ENCODE data around the gene NKX1-1. TPM values are rescaled to one million over a fixed set of nuclear protein-coding genes. Genes with fewer than 3 reads are reported as not detected.

NKX1-1 gene
- total and polyA plus RNA-seq, 4 donors = not detected

DNA sequence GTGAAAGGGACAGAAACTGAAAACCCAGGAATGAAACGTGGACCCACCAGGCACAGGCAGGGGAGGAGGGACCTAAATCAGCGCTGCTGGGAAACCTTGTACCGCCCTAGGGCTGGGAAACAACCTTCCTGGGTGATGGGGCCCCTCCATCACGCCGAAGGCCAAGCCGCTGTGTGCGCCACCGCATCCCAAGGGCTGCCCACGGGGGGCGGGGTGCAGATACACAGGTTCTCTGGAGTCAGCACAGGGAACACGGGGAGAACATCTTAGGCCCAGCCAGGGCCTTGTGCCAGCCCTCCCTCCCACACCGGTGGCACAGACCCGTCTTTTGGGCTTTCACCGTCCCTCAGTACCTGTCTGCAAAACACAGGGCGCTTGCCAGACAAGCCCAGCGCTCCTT, 46.3 kb downstream of the NKX1-1 start:
- no peak for ATAC-seq (ENCODE audit: insufficient read depth, low FRiP score)
- WGBS, 2 donors = 94% methylated on average over 16 of the region's 16 CpGs
- H3K36me3 ChIP-seq (ENCODE audit: control insufficient read depth in 4 of 4, insufficient read depth in 4 of 4, low read length in 4 of 4) = peaks cover 2 to 41% (median 3%) of the 10 kb centered on the region in 4 donors

GRCh38 chr4:1359144-1359501, 47.1 kb downstream of the NKX1-1 start:
- Histone ChIP-seq H3K4me1 (ENCODE audit: control insufficient read depth in 5 of 5, insufficient read depth in 5 of 5, low read length in 5 of 5) (peaks cover 0 to 3% (median 0%) of the 10 kb centered on the region in 5 donors), H3K4me3 (no peak overlapping the region), H3K9ac (ENCODE audit: insufficient read depth in 1 of 2, low read length in 2 of 2) (no peak overlapping the region), H3K9me3 (ENCODE audit: control insufficient read depth in 4 of 4, insufficient read depth in 3 of 4, low read length in 3 of 4) (no peaks in the 10 kb centered on the region), H3K27ac (ENCODE audit: low read depth in 1 of 2, low read length in 1 of 2) (no peak overlapping the region), H3K27me3 (ENCODE audit: control insufficient read depth in 3 of 3, insufficient read depth in 3 of 3, low read length in 2 of 3) (no peaks in the 10 kb centered on the region), H3K36me3 (ENCODE audit: control insufficient read depth in 4 of 4, insufficient read depth in 4 of 4, low read length in 4 of 4) (peaks cover 2 to 41% (median 3%) of the 10 kb centered on the region in 4 donors)
- WGBS, 2 donors = 87 to 92% methylated on average over 14 of the region's 14 CpGs
- TF ChIP-seq CTCF (IDR thresholded peaks at IDR 0.05; ENCODE audit: control extremely low read depth, extremely low read depth) = no peak
- DNase-seq (no peak), ATAC-seq (ENCODE audit: insufficient read depth, low FRiP score) (no peak)

More for the DNA sequence above, 46.3 kb downstream of the NKX1-1 start:
- Histone ChIP-seq H3K27me3 (ENCODE audit: control insufficient read depth in 3 of 3, insufficient read depth in 3 of 3, low read length in 2 of 3) (no peaks in the 10 kb centered on the region), H3K27ac (ENCODE audit: low read depth in 1 of 2, low read length in 1 of 2) (no peak overlapping the region), H3K4me3 (no peak overlapping the region), H3K4me1 (ENCODE audit: control insufficient read depth in 5 of 5, insufficient read depth in 5 of 5, low read length in 5 of 5) (peaks cover 0 to 6% (median 0%) of the 10 kb centered on the region in 5 donors), H3K9me3 (ENCODE audit: control insufficient read depth in 4 of 4, insufficient read depth in 3 of 4, low read length in 3 of 4) (no peaks in the 10 kb centered on the region), H3K9ac (ENCODE audit: insufficient read depth in 1 of 2, low read length in 2 of 2) (no peak overlapping the region)
- no peak for TF ChIP-seq CTCF (IDR thresholded peaks at IDR 0.05; ENCODE audit: control extremely low read depth, extremely low read depth)
- DNase-seq = no peak

DNA sequence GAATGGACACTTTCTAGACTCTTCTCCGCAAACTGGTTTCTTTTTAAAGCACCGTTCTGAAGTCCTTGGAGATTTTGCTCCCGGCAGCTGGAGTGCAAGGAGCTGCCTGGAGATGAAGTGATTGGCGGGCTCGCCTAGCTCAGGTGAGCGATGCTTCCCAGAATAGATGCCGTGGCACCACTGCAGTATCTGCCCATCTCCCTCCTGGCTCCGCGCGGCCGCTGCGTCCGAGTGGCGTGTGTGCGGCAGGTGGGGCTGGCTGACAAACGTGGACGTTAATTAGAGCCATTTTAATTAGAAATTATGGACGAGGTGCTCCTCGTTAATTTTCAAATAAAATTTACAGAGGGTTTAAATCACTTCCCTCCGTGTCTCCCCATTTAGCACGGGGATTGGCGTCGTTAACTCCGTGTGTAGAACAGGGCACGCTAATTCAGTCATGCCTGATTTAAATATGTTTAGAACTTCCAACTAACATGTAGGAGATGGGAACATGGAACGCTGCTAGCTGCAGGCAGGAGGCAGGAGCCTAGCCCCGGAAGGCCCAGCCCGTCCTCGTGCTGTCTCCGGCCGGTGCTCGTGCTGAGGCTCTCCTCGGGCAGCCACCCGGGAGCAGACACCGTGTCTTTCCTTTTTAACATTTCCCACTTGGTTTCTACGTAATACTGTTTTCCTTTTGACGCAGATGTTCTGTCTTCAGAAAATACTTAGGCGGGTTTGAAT, 47.7 kb downstream of the NKX1-1 start:
- no peak for TF ChIP-seq CTCF (IDR thresholded peaks at IDR 0.05; ENCODE audit: control extremely low read depth, extremely low read depth)
- H3K27me3 ChIP-seq (ENCODE audit: control insufficient read depth in 3 of 3, insufficient read depth in 3 of 3, low read length in 2 of 3) = no peaks in the 10 kb centered on the region
- no peak for DNase-seq
- H3K4me1 ChIP-seq (ENCODE audit: control insufficient read depth in 5 of 5, insufficient read depth in 5 of 5, low read length in 5 of 5) = peaks cover 0 to 3% (median 0%) of the 10 kb centered on the region in 5 donors
- no peak overlapping the region for H3K4me3 ChIP-seq
- H3K9me3 ChIP-seq (ENCODE audit: control insufficient read depth in 4 of 4, insufficient read depth in 3 of 4, low read length in 3 of 4) = no peaks in the 10 kb centered on the region
- H3K9ac ChIP-seq (ENCODE audit: insufficient read depth in 1 of 2, low read length in 2 of 2) = no peak overlapping the region
- H3K36me3 ChIP-seq (ENCODE audit: control insufficient read depth in 4 of 4, insufficient read depth in 4 of 4, low read length in 4 of 4) = peaks cover 2 to 43% (median 3%) of the 10 kb centered on the region in 4 donors
- ATAC-seq (ENCODE audit: insufficient read depth, low FRiP score) = no peak
- no peak overlapping the region for H3K27ac ChIP-seq (ENCODE audit: low read depth in 1 of 2, low read length in 1 of 2)
- WGBS, 2 donors = 95% methylated on average over 38 of the region's 38 CpGs
